Measurements from ENCODE around the gene PLEKHF1. TPM values are rescaled to one million over a fixed set of nuclear protein-coding genes. Genes with fewer than 3 reads are reported as not detected.
A peak's percentile ranks its signal among the peaks of the same experiment; 100 is the strongest.

PLEKHF1 gene
- total and polyA plus RNA-seq, 2 of the 8 experiments (the other 6 are each of a cell fraction or from before 2014, with no cell fraction given) = 11.1 to 18.4 TPM

GRCh38 chr19:29681422-29682235, 16.4 kb downstream of the PLEKHF1 start:
- Histone ChIP-seq H2BK120ac (replicated peaks; ENCODE audit: low read depth, low read length) (no peak overlapping the region), H3K79me2 (ENCODE audit: control insufficient read depth in 1 of 2, insufficient read depth in 2 of 2, low read length in 2 of 2) (no peaks in the 10 kb centered on the region), H3K79me1 (ENCODE audit: low read depth, low read length) (no peaks in the 10 kb centered on the region), H4K8ac (ENCODE audit: extremely low read depth, insufficient read depth, low read length) (peak overlapping the region; percentile 35; the same call in 1 of the 2 replicates), H3K56ac (replicated peaks; ENCODE audit: insufficient read length, low read depth, low read length) (no peak overlapping the region), H3K23me2 (ENCODE audit: low read depth, low read length) (no peaks in the 10 kb centered on the region), H3K27me3 (replicated peaks in 1 of 4; ENCODE audit: control insufficient read depth in 3 of 4, extremely low read depth in 1 of 4, insufficient read depth in 3 of 4, low read length in 3 of 4) (no peaks in the 10 kb centered on the region), H2BK12ac (ENCODE audit: low read depth, low read length) (no peak overlapping the region), H3K23ac (ENCODE audit: insufficient read length) (no peak overlapping the region), H3K18ac (ENCODE audit: extremely low read depth, low read length) (no peak overlapping the region), H3K27ac (ENCODE audit: low read depth, low read length) (no peak overlapping the region), H3K9ac (replicated peaks in 1 of 4; ENCODE audit: extremely low read depth in 1 of 4, low read depth in 3 of 4, low read length in 3 of 4) (no peak overlapping the region), H3K36me3 (ENCODE audit: control insufficient read depth in 2 of 4, insufficient read depth in 4 of 4, low read length in 3 of 4) (no peaks in the 10 kb centered on the region; a peak in 1 of 8 replicates), H2BK15ac (ENCODE audit: low read length) (no peak overlapping the region), H3K4me2 (ENCODE audit: insufficient read depth in 1 of 2, low read depth in 2 of 2, low read length in 2 of 2) (no peak overlapping the region), H3K9me3 (ENCODE audit: insufficient read depth in 2 of 2, low read depth in 1 of 2, low read length in 1 of 2) (no peaks in the 10 kb centered on the region), H2AFZ (ENCODE audit: low read length) (no peak overlapping the region), H4K5ac (ENCODE audit: insufficient read length, low read depth, low read length) (no peak overlapping the region), H2BK20ac (ENCODE audit: low read length) (no peak overlapping the region), H2BK5ac (ENCODE audit: low read depth, low read length) (no peak overlapping the region), H4K20me1 (replicated peaks in 1 of 2; ENCODE audit: control insufficient read depth in 1 of 2, insufficient read depth in 2 of 2, low read length in 2 of 2) (peaks cover 0 to 3% of the 10 kb centered on the region in 2 experiments), H3K4me1 (replicated peaks in 1 of 4; ENCODE audit: control insufficient read depth in 3 of 4, insufficient read depth in 4 of 4, low read length in 3 of 4) (peaks cover 0 to 4% (median 0%) of the 10 kb centered on the region in 4 experiments; a peak in 2 of 7 replicates), H3K4ac (replicated peaks; ENCODE audit: insufficient read length, low read depth, low read length) (no peak overlapping the region), H2AK5ac (ENCODE audit: low read depth, low read length) (no peak overlapping the region), H3K4me3 (ENCODE audit: extremely low read depth in 1 of 4, insufficient read depth in 2 of 4, low read depth in 3 of 4, low read length in 4 of 4) (no peak overlapping the region), H3K14ac (ENCODE audit: insufficient read length) (no peak overlapping the region), H4K91ac (replicated peaks; ENCODE audit: insufficient read length, low read length) (no peak overlapping the region)
- WGBS, 2 experiments (ENCODE audit: extremely low coverage in 1 of 2, insufficient coverage in 1 of 2, insufficient read length in 1 of 2, insufficient replicate concordance in 2 of 2, low coverage in 1 of 2, low lambda C conversion rate in 2 of 2, missing lambda C conversion rate in 1 of 2) = 84% methylated on average over 12 of the region's 13 CpGs; no CpG with 5 or more reads in 1 of the 2 experiments
- no peak for DNase-seq (ENCODE audit: low read depth in 1 of 2, low spot score in 2 of 2)
- FAIRE-seq = no peak
- CTCF ChIA-PET (ENCODE audit: partially characterized antibody) = interaction anchor here (0.7 to 2.0 kb wide), 6 partner anchors 10 to 71 kb away, joined by 3 to 7 read pairs (median 4); no protein-coding TSS in a partner anchor
- POLR2A ChIA-PET (ENCODE audit: partially characterized antibody) = no interaction called here
- TF ChIP-seq PHF8 (conservative IDR thresholded peaks at IDR 0.05; ENCODE audit: low read depth, low read length) (no peak), RFX5 (IDR thresholded peaks at IDR 0.05; ENCODE audit: borderline replicate concordance, low read depth, low read length) (no peak), HDAC2 (IDR thresholded peaks at IDR 0.05; ENCODE audit: borderline replicate concordance in 1 of 2, low read depth in 2 of 2, low read length in 2 of 2) (no peak), BACH1 (IDR thresholded peaks at IDR 0.05; ENCODE audit: low read length) (no peak), JUN (IDR thresholded peaks at IDR 0.05; ENCODE audit: low read depth, low read length) (no peak), BCL11A (IDR thresholded peaks at IDR 0.05; ENCODE audit: low read depth in 2 of 2, low read length in 2 of 2) (no peak), POLR2A (IDR thresholded peaks at IDR 0.05; ENCODE audit: control extremely low read depth in 1 of 2, low read depth in 2 of 2, low read length in 2 of 2) (no peak), KDM4A (IDR thresholded peaks at IDR 0.05; ENCODE audit: low read depth, low read length, severe bottlenecking) (no peak), CEBPB (IDR thresholded peaks at IDR 0.05; ENCODE audit: low read depth, low read length) (no peak), FOSL1 (IDR thresholded peaks at IDR 0.05; ENCODE audit: insufficient read depth, low read depth, low read length) (no peak), RXRA (IDR thresholded peaks at IDR 0.05; ENCODE audit: insufficient read depth, low read depth, low read length) (no peak), SP1 (IDR thresholded peaks at IDR 0.05; ENCODE audit: low read depth, low read length) (no peak), MAFK (IDR thresholded peaks at IDR 0.05; ENCODE audit: low read depth, low read length) (no peak)

All from H1 (cell line).